HEK293 (cell line): ENCODE measurements around the gene TFPI.

Experiments used
- CTCF ChIA-PET: fragments of 350-600 bp; formaldehyde crosslinking; extraction: SDS; loops from one replicate; lab custom pipeline; 2021; ENCODE audit warnings: antibody characterized with exemption; lab: Yijun Ruan, JAX
- POLR2A ChIA-PET: fragments of 300-600 bp; formaldehyde crosslinking; extraction: SDS; loops from one replicate; lab custom pipeline; 2020; ENCODE audit warnings: antibody characterized with exemption, inconsistent platforms; lab: Yijun Ruan, JAX
- H3K27ac ChIP-seq: fragments of 200-500 bp; sonication (Bioruptor generic); 2 replicates; pipeline ENCODE4 v1.5.1; 2014; ENCODE audit warnings: low read depth, low read length, control low read depth, inconsistent platforms; ENCODE audit errors: extremely low read depth
- H3K36me3 ChIP-seq, 2 experiments: fragments of 200-500 bp in 1 of 2; sonication (Bioruptor generic) in 1 of 2; 1 replicate in 1 of 2; 2 replicates in 1 of 2; pipeline ENCODE4 v1.5.1; 2014 to 2017; ENCODE audit warnings: inconsistent platforms in 2 of 2, low read length in 2 of 2; ENCODE audit not compliant: control insufficient read depth in 2 of 2, insufficient read depth in 1 of 2
- H3K4me1 ChIP-seq: fragments of 200-500 bp; sonication (Bioruptor generic); 2 replicates; pipeline ENCODE4 v1.5.1; 2014; ENCODE audit warnings: mild to moderate bottlenecking, low read length, inconsistent platforms; ENCODE audit not compliant: control insufficient read depth, insufficient read depth
- H3K4me3 ChIP-seq: 2 replicates; pipeline ENCODE4 v1.5.1; 2011; ENCODE audit warnings: low read depth, mild to moderate bottlenecking, control low read depth, low read length, moderate library complexity
- H3K9me3 ChIP-seq: fragments of 200-500 bp; sonication (Bioruptor generic); 2 replicates; pipeline ENCODE4 v1.5.1; 2014; ENCODE audit warnings: low read depth, low read length, inconsistent platforms; ENCODE audit not compliant: control insufficient read depth, insufficient read depth
- BCL11B ChIP-seq: fragments of 450-650 bp; formaldehyde crosslinking; IDR thresholded peaks from 2 replicates; pipeline ENCODE4 v1.5.1; 2016; ENCODE audit warnings: low read depth, missing biosample characterization, missing genetic modification characterization
- CTCF ChIP-seq: fragments of 450-650 bp; formaldehyde crosslinking; IDR thresholded peaks from 2 replicates; pipeline ENCODE4 v1.5.1; 2016; ENCODE audit warnings: missing biosample characterization, missing genetic modification characterization
- GLI2 ChIP-seq: fragments of 450-650 bp; formaldehyde crosslinking; IDR thresholded peaks from 2 replicates; pipeline ENCODE4; 2017; ENCODE audit warnings: missing biosample characterization, missing genetic modification characterization, low read depth, borderline replicate concordance
- KLF1 ChIP-seq: fragments of 450-650 bp; formaldehyde crosslinking; IDR thresholded peaks from 2 replicates; pipeline ENCODE4 v1.5.1; 2016; ENCODE audit warnings: missing biosample characterization, missing genetic modification characterization
- PRDM1 ChIP-seq: fragments of 450-650 bp; formaldehyde crosslinking; IDR thresholded peaks from 2 replicates; pipeline ENCODE4; 2016; ENCODE audit warnings: missing biosample characterization, missing genetic modification characterization
- SALL2 ChIP-seq: fragments of 450-650 bp; formaldehyde crosslinking; IDR thresholded peaks from 2 replicates; pipeline ENCODE4 v1.5.0; 2017; ENCODE audit warnings: missing biosample characterization, mild to moderate bottlenecking, missing genetic modification characterization, borderline replicate concordance
- SETDB1 ChIP-seq: IDR thresholded peaks from one replicate; pipeline ENCODE4 v1.6.1; 2017; ENCODE audit warnings: mild to moderate bottlenecking, low read length, moderate library complexity, mixed read lengths; ENCODE audit not compliant: insufficient read length
- ZBTB1 ChIP-seq: fragments of 450-650 bp; formaldehyde crosslinking; IDR thresholded peaks from 2 replicates; pipeline ENCODE4 v1.5.1; 2016; ENCODE audit warnings: missing biosample characterization, missing genetic modification characterization
- ZBTB11 ChIP-seq: fragments of 450-650 bp; formaldehyde crosslinking; conservative IDR thresholded peaks from 2 replicates; pipeline ENCODE4 v1.5.1; 2016; ENCODE audit warnings: low read depth, missing biosample characterization, missing genetic modification characterization
- ZEB2 ChIP-seq: fragments of 450-650 bp; formaldehyde crosslinking; IDR thresholded peaks from 2 replicates; pipeline ENCODE4 v1.5.1; 2016; ENCODE audit warnings: missing biosample characterization, missing genetic modification characterization
- ZFHX2 ChIP-seq: fragments of 450-650 bp; formaldehyde crosslinking; conservative IDR thresholded peaks from 2 replicates; pipeline ENCODE4 v1.5.1; 2016; ENCODE audit warnings: missing biosample characterization, missing genetic modification characterization
- ZFP37 ChIP-seq: fragments of 450-650 bp; formaldehyde crosslinking; IDR thresholded peaks from 2 replicates; pipeline ENCODE4 v1.5.1; 2016; ENCODE audit warnings: missing biosample characterization, missing genetic modification characterization
- ZFP41 ChIP-seq: fragments of 450-650 bp; formaldehyde crosslinking; IDR thresholded peaks from 2 replicates; pipeline ENCODE4 v1.5.1; 2016; ENCODE audit warnings: missing biosample characterization, missing genetic modification characterization, borderline replicate concordance
- ZNF140 ChIP-seq: fragments of 450-650 bp; formaldehyde crosslinking; IDR thresholded peaks from 2 replicates; pipeline ENCODE4 v1.5.1; 2016; ENCODE audit warnings: missing biosample characterization, missing genetic modification characterization
- ZNF157 ChIP-seq: fragments of 450-650 bp; formaldehyde crosslinking; IDR thresholded peaks from 2 replicates; pipeline ENCODE4 v1.5.1; 2016; ENCODE audit warnings: missing biosample characterization, missing genetic modification characterization
- ZNF221 ChIP-seq: fragments of 450-650 bp; formaldehyde crosslinking; IDR thresholded peaks from 2 replicates; pipeline ENCODE4 v1.5.1; 2017; ENCODE audit warnings: missing biosample characterization, missing genetic modification characterization, borderline replicate concordance
- ZNF23 ChIP-seq: fragments of 450-650 bp; formaldehyde crosslinking; IDR thresholded peaks from 2 replicates; pipeline ENCODE4 v1.5.1; 2016; ENCODE audit warnings: missing biosample characterization, missing genetic modification characterization, borderline replicate concordance
- ZNF394 ChIP-seq: fragments of 450-650 bp; formaldehyde crosslinking; IDR thresholded peaks from 2 replicates; pipeline ENCODE4 v1.5.1; 2016; ENCODE audit warnings: missing biosample characterization, missing genetic modification characterization, mild to moderate bottlenecking, moderate library complexity, borderline replicate concordance
- ZNF571 ChIP-seq: fragments of 450-650 bp; formaldehyde crosslinking; IDR thresholded peaks from 2 replicates; pipeline ENCODE4 v1.5.0; 2017; ENCODE audit warnings: missing biosample characterization, missing genetic modification characterization
- ZNF600 ChIP-seq: fragments of 450-650 bp; formaldehyde crosslinking; IDR thresholded peaks from 2 replicates; pipeline ENCODE4 v1.5.1; 2016; ENCODE audit warnings: missing biosample characterization, missing genetic modification characterization
- ZNF664 ChIP-seq: fragments of 450-650 bp; formaldehyde crosslinking; IDR thresholded peaks from 2 replicates; pipeline ENCODE4 v1.5.1; 2016; ENCODE audit warnings: missing biosample characterization, missing genetic modification characterization
- ZNF843 ChIP-seq: fragments of 450-650 bp; formaldehyde crosslinking; IDR thresholded peaks from 2 replicates; pipeline ENCODE4 v1.5.1; 2016; ENCODE audit warnings: missing biosample characterization, missing genetic modification characterization
- ZXDB ChIP-seq: fragments of 450-650 bp; formaldehyde crosslinking; IDR thresholded peaks from 2 replicates; pipeline ENCODE4 v1.5.1; 2016; ENCODE audit warnings: missing biosample characterization, missing genetic modification characterization
- TF ChIP-seq, protein P1 (sequence below): fragments of 450-650 bp; formaldehyde crosslinking; IDR thresholded peaks from 2 replicates; pipeline ENCODE4 v1.5.1; 2017; ENCODE audit warnings: missing biosample characterization, missing genetic modification characterization
- TF ChIP-seq, protein P2 (sequence below): sonication (generic); formaldehyde crosslinking; IDR thresholded peaks from 2 replicates; pipeline ENCODE4 v1.8.1; 2022; ENCODE audit warnings: mild to moderate bottlenecking, moderate library complexity, missing genetic modification reagents

TFPI gene

GRCh38 chr2:187477051-187477450 is 77.2 kb downstream of the TFPI start:
- H3K27ac ChIP-seq, result no peak overlapping the region
- no peaks in the 10 kb centered on the region for H3K4me1 ChIP-seq
- POLR2A ChIA-PET, result no interaction called here
- TF ChIP-seq ZBTB1 (no peak), ZNF394 (no peak), BCL11B (tag by site-specific recombination) (no peak), ZNF23 (tag by site-specific recombination) (no peak), SALL2 (tag by site-specific recombination) (no peak), ZFP37 (tag by site-specific recombination) (no peak), ZFHX2 (tag by site-specific recombination) (no peak), ZNF221 (tag by site-specific recombination) (no peak)
- H3K36me3 ChIP-seq, result no peaks in the 10 kb centered on the region
- CTCF ChIA-PET, result interaction anchor here (2.4 kb wide), 1 partner anchor 22 kb away, joined by 6 read pairs; no protein-coding TSS in a partner anchor
- no peaks in the 10 kb centered on the region for H3K9me3 ChIP-seq
- H3K4me3 ChIP-seq, result no peak overlapping the region

- Histone ChIP-seq H3K4me3 (no peak overlapping the region), H3K36me3 (no peaks in the 10 kb centered on the region), H3K4me1 (no peaks in the 10 kb centered on the region), H3K27ac (no peak overlapping the region), H3K9me3 (no peaks in the 10 kb centered on the region)
- no peak for TF ChIP-seq ZNF140
- TF ChIP-seq CTCF (tag by site-specific recombination), result no peak
- no peak for TF ChIP-seq GLI2 (tag by site-specific recombination)
- TF ChIP-seq ZNF221 (tag by site-specific recombination), result no peak
- TF ChIP-seq ZFP41, result no peak
- no peak for TF ChIP-seq ZBTB11 (tag by site-specific recombination)
- no peak for TF ChIP-seq ZXDB (tag by site-specific recombination)
- no peak for TF ChIP-seq ZNF843 (tag by site-specific recombination)
- no peak for TF ChIP-seq ZBTB1
- no peak for TF ChIP-seq ZEB2
- no peak for TF ChIP-seq KLF1
- ChIA-PET CTCF (interaction anchor here (0.7 to 2.4 kb wide), 2 partner anchors 24 to 154 kb away, joined by 3 to 6 read pairs; no protein-coding TSS in a partner anchor), POLR2A (no interaction called here)
Measured at GRCh38 chr2:187475499-187476248, 78.6 kb downstream of the TFPI start.

DNA sequence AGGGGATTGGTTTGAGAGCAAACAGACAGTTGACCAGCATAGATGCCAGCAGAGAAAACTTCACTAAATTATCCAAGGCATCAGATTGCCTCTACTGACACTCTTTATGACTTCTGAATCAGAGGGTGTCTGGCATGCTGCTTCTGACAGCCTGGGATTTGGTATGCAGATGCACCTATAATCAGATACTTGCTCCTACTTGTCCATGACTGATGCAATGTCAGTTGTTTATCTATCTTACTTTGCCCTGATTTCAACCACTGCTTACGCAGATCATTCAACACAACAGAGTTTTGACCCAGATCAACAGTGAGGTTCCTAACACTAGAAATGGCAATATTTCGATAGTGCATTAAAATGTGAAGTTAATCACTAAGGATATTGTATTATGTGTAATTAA is 83.5 kb downstream of the TFPI start:
- CTCF ChIA-PET, result no interaction called here
- POLR2A ChIA-PET, result no interaction called here
- Histone ChIP-seq H3K4me3 (no peak overlapping the region), H3K27ac (no peak overlapping the region), H3K36me3 (no peaks in the 10 kb centered on the region), H3K4me1 (no peaks in the 10 kb centered on the region), H3K9me3 (no peaks in the 10 kb centered on the region)
- TF ChIP-seq PRDM1 (no peak), SETDB1 (no peak), ZNF664 (tag by site-specific recombination) (no peak), ZNF600 (tag by site-specific recombination) (no peak), ZNF571 (no peak), ZNF157 (tag by site-specific recombination) (no peak)
- TF ChIP-seq, protein P1, sequence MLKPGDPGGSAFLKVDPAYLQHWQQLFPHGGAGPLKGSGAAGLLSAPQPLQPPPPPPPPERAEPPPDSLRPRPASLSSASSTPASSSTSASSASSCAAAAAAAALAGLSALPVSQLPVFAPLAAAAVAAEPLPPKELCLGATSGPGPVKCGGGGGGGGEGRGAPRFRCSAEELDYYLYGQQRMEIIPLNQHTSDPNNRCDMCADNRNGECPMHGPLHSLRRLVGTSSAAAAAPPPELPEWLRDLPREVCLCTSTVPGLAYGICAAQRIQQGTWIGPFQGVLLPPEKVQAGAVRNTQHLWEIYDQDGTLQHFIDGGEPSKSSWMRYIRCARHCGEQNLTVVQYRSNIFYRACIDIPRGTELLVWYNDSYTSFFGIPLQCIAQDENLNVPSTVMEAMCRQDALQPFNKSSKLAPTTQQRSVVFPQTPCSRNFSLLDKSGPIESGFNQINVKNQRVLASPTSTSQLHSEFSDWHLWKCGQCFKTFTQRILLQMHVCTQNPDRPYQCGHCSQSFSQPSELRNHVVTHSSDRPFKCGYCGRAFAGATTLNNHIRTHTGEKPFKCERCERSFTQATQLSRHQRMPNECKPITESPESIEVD (tag by site-specific recombination), result no peak
- TF ChIP-seq, protein P2, sequence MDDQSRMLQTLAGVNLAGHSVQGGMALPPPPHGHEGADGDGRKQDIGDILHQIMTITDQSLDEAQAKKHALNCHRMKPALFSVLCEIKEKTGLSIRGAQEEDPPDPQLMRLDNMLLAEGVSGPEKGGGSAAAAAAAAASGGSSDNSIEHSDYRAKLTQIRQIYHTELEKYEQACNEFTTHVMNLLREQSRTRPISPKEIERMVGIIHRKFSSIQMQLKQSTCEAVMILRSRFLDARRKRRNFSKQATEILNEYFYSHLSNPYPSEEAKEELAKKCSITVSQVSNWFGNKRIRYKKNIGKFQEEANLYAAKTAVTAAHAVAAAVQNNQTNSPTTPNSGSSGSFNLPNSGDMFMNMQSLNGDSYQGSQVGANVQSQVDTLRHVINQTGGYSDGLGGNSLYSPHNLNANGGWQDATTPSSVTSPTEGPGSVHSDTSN, result no peak
